ENCODE measurements around the gene TRIM37. TPM values are rescaled to one million over a fixed set of nuclear protein-coding genes. Genes with fewer than 3 reads are reported as not detected.
"Not testable (repeated sequence)": the region's sequence is repeated elsewhere in the genome, so short reads cannot be mapped to it uniquely, and the experiment has no call there.

TRIM37 gene
- total and polyA plus RNA-seq, 5 donors from 2014 or later, result 8.5 to 27.9 (median 11.4) TPM

GRCh38 chr17:58956997-58957724 lies 149.5 kb downstream of the TRIM37 start:
- ATAC-seq (ENCODE audit: low read depth in 2 of 2) (no peak), DNase-seq (no peak)
- Mint-ChIP-seq H3K27me3 (peaks cover 13% of the 10 kb centered on the region), H3K36me3 (no peaks in the 10 kb centered on the region), H3K27ac (no peak overlapping the region), H3K4me3 (no peak overlapping the region), H3K9me3 (peaks cover 0 to 10% (median 0%) of the 10 kb centered on the region in 7 donors), H3K4me1 (no peaks in the 10 kb centered on the region)
- Histone ChIP-seq H3K4me1 (ENCODE audit: control insufficient read depth, insufficient read depth, low read length, poor library complexity, severe bottlenecking) (no peaks in the 10 kb centered on the region), H3K4me3 (ENCODE audit: low read depth, low read length) (no peak overlapping the region), H3K36me3 (ENCODE audit: control insufficient read depth, insufficient read depth, low read length) (no peaks in the 10 kb centered on the region), H3K27ac (ENCODE audit: insufficient read depth, low read length, poor library complexity, severe bottlenecking) (no peak overlapping the region), H3K9me3 (ENCODE audit: control insufficient read depth in 2 of 2, low read length in 2 of 2) (no peaks in the 10 kb centered on the region), H3K27me3 (ENCODE audit: control insufficient read depth, insufficient read depth, low read length) (no peaks in the 10 kb centered on the region)

DNA sequence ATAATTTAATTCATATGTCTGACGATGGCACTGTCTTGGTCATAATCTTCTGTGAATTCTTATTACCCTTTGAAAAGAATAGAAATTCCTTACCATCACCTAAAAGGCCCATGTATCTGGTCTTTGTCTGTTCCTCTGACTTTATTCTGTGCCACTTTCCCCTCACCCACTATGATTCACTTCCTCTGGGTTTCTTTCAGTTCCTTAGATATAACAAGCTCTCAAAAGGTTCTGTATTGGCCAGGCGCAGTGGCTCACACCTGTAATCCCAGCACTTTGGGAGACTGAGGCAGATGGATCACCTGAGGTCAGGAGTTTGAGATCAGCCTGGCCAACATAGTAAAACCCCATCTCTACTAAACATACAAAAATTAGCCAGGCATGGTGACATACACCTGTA lies 152.3 kb downstream of the TRIM37 start:
- peaks cover 18 to 24% of the 10 kb centered on the region in 2 experiments for H3K9me3 ChIP-seq (ENCODE audit: control insufficient read depth in 2 of 2, low read length in 2 of 2)
- DNase-seq; H3K36me3 Mint-ChIP-seq; ATAC-seq (ENCODE audit: low read depth in 2 of 2); H3K4me3 Mint-ChIP-seq; H3K27me3 ChIP-seq (ENCODE audit: control insufficient read depth, insufficient read depth, low read length); H3K4me1 ChIP-seq (ENCODE audit: control insufficient read depth, insufficient read depth, low read length, poor library complexity, severe bottlenecking); H3K36me3 ChIP-seq (ENCODE audit: control insufficient read depth, insufficient read depth, low read length); H3K4me3 ChIP-seq (ENCODE audit: low read depth, low read length); H3K4me1 Mint-ChIP-seq; H3K27ac ChIP-seq (ENCODE audit: insufficient read depth, low read length, poor library complexity, severe bottlenecking); H3K27ac Mint-ChIP-seq: not testable (repeated sequence)
- Mint-ChIP-seq H3K27me3 (peaks cover 13% of the 10 kb centered on the region), H3K9me3 (peaks cover 0 to 19% (median 10%) of the 10 kb centered on the region in 7 donors)

GRCh38 chr17:58947824-58948223 lies 158.9 kb downstream of the TRIM37 start:
- DNase-seq, result no peak
- H3K36me3 Mint-ChIP-seq, result no peaks in the 10 kb centered on the region
- no peaks in the 10 kb centered on the region for H3K36me3 ChIP-seq (ENCODE audit: control insufficient read depth, insufficient read depth, low read length)
- no peak overlapping the region for H3K27ac Mint-ChIP-seq
- H3K4me1 ChIP-seq (ENCODE audit: control insufficient read depth, insufficient read depth, low read length, poor library complexity, severe bottlenecking), result no peaks in the 10 kb centered on the region
- H3K4me1 Mint-ChIP-seq, result no peaks in the 10 kb centered on the region
- no peak overlapping the region for H3K27ac ChIP-seq (ENCODE audit: insufficient read depth, low read length, poor library complexity, severe bottlenecking)
- H3K4me3 ChIP-seq (ENCODE audit: low read depth, low read length), result no peak overlapping the region
- H3K27me3 ChIP-seq (ENCODE audit: control insufficient read depth, insufficient read depth, low read length), result peaks cover 6% of the 10 kb centered on the region
- peaks cover 25 to 27% of the 10 kb centered on the region in 2 experiments for H3K9me3 ChIP-seq (ENCODE audit: control insufficient read depth in 2 of 2, low read length in 2 of 2)
- no peak overlapping the region for H3K4me3 Mint-ChIP-seq
- H3K9me3 Mint-ChIP-seq, result peaks cover 0 to 27% (median 14%) of the 10 kb centered on the region in 7 donors
- H3K27me3 Mint-ChIP-seq, result peaks cover 21% of the 10 kb centered on the region
- ATAC-seq (ENCODE audit: low read depth in 2 of 2), result no peak

DNA sequence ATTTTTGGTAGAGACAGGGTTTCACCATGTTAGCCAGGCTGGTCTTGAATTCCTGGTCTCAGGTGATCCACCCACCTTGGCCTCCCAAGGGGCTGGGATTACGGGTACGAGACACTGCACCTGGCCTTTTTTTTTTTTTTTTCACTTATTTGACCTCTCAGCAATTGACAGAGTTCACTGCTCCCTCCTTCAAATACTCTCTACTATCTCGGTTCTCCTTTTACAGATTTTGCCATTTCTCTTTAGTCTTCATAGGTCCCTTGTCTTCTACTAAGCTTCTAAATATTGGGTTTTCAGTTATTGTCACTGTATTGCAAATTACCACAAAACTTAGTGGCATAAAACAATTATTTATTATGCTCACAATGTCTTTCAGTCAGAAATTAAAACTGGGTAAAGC lies 159.3 kb downstream of the TRIM37 start:
- ATAC-seq (ENCODE audit: low read depth in 2 of 2), result no peak
- H3K9me3 ChIP-seq (ENCODE audit: control insufficient read depth in 2 of 2, low read length in 2 of 2), result peaks cover 25 to 27% of the 10 kb centered on the region in 2 experiments
- peaks cover 6% of the 10 kb centered on the region for H3K27me3 ChIP-seq (ENCODE audit: control insufficient read depth, insufficient read depth, low read length)
- H3K36me3 ChIP-seq (ENCODE audit: control insufficient read depth, insufficient read depth, low read length), result no peaks in the 10 kb centered on the region
- H3K4me1 ChIP-seq (ENCODE audit: control insufficient read depth, insufficient read depth, low read length, poor library complexity, severe bottlenecking), result no peaks in the 10 kb centered on the region
- H3K27me3 Mint-ChIP-seq, result peaks cover 21% of the 10 kb centered on the region
- no peaks in the 10 kb centered on the region for H3K4me1 Mint-ChIP-seq
- no peak overlapping the region for H3K4me3 Mint-ChIP-seq
- no peak for DNase-seq
- no peak overlapping the region for H3K4me3 ChIP-seq (ENCODE audit: low read depth, low read length)
- no peaks in the 10 kb centered on the region for H3K36me3 Mint-ChIP-seq
- H3K27ac ChIP-seq (ENCODE audit: insufficient read depth, low read length, poor library complexity, severe bottlenecking), result no peak overlapping the region
- no peak overlapping the region for H3K27ac Mint-ChIP-seq
- H3K9me3 Mint-ChIP-seq, result peaks cover 0 to 27% (median 12%) of the 10 kb centered on the region in 7 donors

DNA sequence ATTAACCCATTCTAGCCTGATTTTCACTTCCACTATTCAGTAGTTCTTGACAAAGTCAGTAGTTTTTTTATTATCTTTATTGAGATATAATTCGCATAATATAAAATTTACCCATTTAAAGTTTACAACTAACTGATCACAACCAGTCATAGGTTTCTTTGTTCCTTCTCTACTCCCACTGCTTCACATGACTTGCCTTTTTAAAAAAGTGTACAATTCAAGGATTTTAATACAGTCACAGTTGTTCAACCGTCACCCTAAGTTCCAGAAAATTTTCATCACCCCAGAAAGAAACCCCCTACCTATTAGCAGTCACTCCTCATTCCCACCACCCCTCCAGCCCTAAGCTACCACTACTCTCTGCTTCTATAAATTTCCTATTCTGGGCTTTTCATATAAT lies 162.5 kb downstream of the TRIM37 start:
- H3K4me1 Mint-ChIP-seq, result no peaks in the 10 kb centered on the region
- no peaks in the 10 kb centered on the region for H3K36me3 Mint-ChIP-seq
- DNase-seq (no peak), ATAC-seq (ENCODE audit: low read depth in 2 of 2) (no peak)
- no peak overlapping the region for H3K27ac Mint-ChIP-seq
- peaks cover 4% of the 10 kb centered on the region for H3K27me3 ChIP-seq (ENCODE audit: control insufficient read depth, insufficient read depth, low read length)
- no peak overlapping the region for H3K4me3 Mint-ChIP-seq
- H3K36me3 ChIP-seq (ENCODE audit: control insufficient read depth, insufficient read depth, low read length), result no peaks in the 10 kb centered on the region
- H3K27me3 Mint-ChIP-seq, result peaks cover 22% of the 10 kb centered on the region
- H3K27ac ChIP-seq (ENCODE audit: insufficient read depth, low read length, poor library complexity, severe bottlenecking), result no peak overlapping the region
- H3K4me3 ChIP-seq (ENCODE audit: low read depth, low read length), result no peak overlapping the region
- peaks cover 0 to 11% (median 5%) of the 10 kb centered on the region in 7 donors for H3K9me3 Mint-ChIP-seq
- peaks cover 0 to 8% of the 10 kb centered on the region in 2 experiments for H3K9me3 ChIP-seq (ENCODE audit: control insufficient read depth in 2 of 2, low read length in 2 of 2)
- H3K4me1 ChIP-seq (ENCODE audit: control insufficient read depth, insufficient read depth, low read length, poor library complexity, severe bottlenecking), result no peaks in the 10 kb centered on the region

GRCh38 chr17:58936295-58936694 lies 170.4 kb downstream of the TRIM37 start:
- H3K4me1 Mint-ChIP-seq, result no peaks in the 10 kb centered on the region
- Histone ChIP-seq H3K9me3 (ENCODE audit: control insufficient read depth in 2 of 2, low read length in 2 of 2) (no peaks in the 10 kb centered on the region), H3K36me3 (ENCODE audit: control insufficient read depth, insufficient read depth, low read length) (no peaks in the 10 kb centered on the region), H3K4me3 (ENCODE audit: low read depth, low read length) (no peak overlapping the region), H3K27me3 (ENCODE audit: control insufficient read depth, insufficient read depth, low read length) (no peaks in the 10 kb centered on the region), H3K4me1 (ENCODE audit: control insufficient read depth, insufficient read depth, low read length, poor library complexity, severe bottlenecking) (no peaks in the 10 kb centered on the region), H3K27ac (ENCODE audit: insufficient read depth, low read length, poor library complexity, severe bottlenecking) (no peak overlapping the region)
- no peak overlapping the region for H3K4me3 Mint-ChIP-seq
- H3K27ac Mint-ChIP-seq, result no peak overlapping the region
- ATAC-seq (ENCODE audit: low read depth in 2 of 2) (no peak), DNase-seq (no peak)
- no peaks in the 10 kb centered on the region for H3K36me3 Mint-ChIP-seq
- peaks cover 27% of the 10 kb centered on the region for H3K27me3 Mint-ChIP-seq
- H3K9me3 Mint-ChIP-seq, result no peaks in the 10 kb centered on the region

DNA sequence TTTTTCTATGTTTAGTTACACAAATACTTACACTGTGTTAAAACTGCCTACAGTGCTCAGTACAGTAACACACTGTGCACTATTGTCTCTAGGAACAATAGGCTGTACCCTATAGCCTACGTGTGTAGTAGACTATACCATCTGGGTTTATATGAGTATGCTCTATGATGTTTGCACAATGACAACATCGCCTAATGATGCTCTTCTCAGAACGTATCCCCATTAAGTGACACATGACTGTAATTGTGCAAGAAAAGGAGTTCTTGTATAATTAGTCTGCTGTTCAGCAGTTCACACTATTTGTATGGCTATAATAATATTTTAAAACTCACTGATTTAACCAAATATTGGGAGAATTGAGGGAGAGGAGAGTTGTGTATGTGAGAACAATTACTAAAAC lies 173.7 kb downstream of the TRIM37 start:
- no peaks in the 10 kb centered on the region for H3K36me3 ChIP-seq (ENCODE audit: control insufficient read depth, insufficient read depth, low read length)
- peaks cover 2% of the 10 kb centered on the region for H3K27me3 ChIP-seq (ENCODE audit: control insufficient read depth, insufficient read depth, low read length)
- no peak for DNase-seq
- Mint-ChIP-seq H3K9me3 (peaks cover 0 to 2% (median 0%) of the 10 kb centered on the region in 7 donors), H3K27ac (no peak overlapping the region), H3K36me3 (no peaks in the 10 kb centered on the region), H3K4me3 (no peak overlapping the region), H3K27me3 (peaks cover 22% of the 10 kb centered on the region), H3K4me1 (no peaks in the 10 kb centered on the region)
- no peak overlapping the region for H3K4me3 ChIP-seq (ENCODE audit: low read depth, low read length)
- no peaks in the 10 kb centered on the region for H3K4me1 ChIP-seq (ENCODE audit: control insufficient read depth, insufficient read depth, low read length, poor library complexity, severe bottlenecking)
- H3K9me3 ChIP-seq (ENCODE audit: control insufficient read depth in 2 of 2, low read length in 2 of 2), result no peaks in the 10 kb centered on the region
- no peak for ATAC-seq (ENCODE audit: low read depth in 2 of 2)
- H3K27ac ChIP-seq (ENCODE audit: insufficient read depth, low read length, poor library complexity, severe bottlenecking), result no peak overlapping the region

Measured in CD4-positive, CD25-positive, alpha-beta regulatory T cell (primary cell).